Nephron progenitor cell (in vitro differentiated cells): ENCODE results near the gene WEE2.

Source experiments
- DNase-seq: peaks from one replicate; pipeline ENCODE4 v3.0.0; 2021
- H3K27ac Mint-ChIP-seq: 2 replicates; pipeline ENCODE4 v1.8.0; 2021; ENCODE audit warnings: mild to moderate bottlenecking, moderate library complexity, mixed read lengths
- H3K27me3 Mint-ChIP-seq: 2 replicates; pipeline ENCODE4 v1.8.0; 2021; ENCODE audit warnings: mild to moderate bottlenecking, low read depth, mixed read lengths; ENCODE audit not compliant: poor library complexity
- H3K36me3 Mint-ChIP-seq: 2 replicates; pipeline ENCODE4 v1.8.0; 2021; ENCODE audit warnings: low read depth, mixed read lengths
- H3K4me1 Mint-ChIP-seq: 2 replicates; pipeline ENCODE4 v1.8.0; 2021; ENCODE audit warnings: mixed read lengths
- H3K4me3 Mint-ChIP-seq: 2 replicates; pipeline ENCODE4 v1.8.0; 2021; ENCODE audit warnings: mild to moderate bottlenecking, moderate library complexity, mixed read lengths
- H3K9me3 Mint-ChIP-seq: 2 replicates; pipeline ENCODE4 v1.8.0; 2021; ENCODE audit warnings: mild to moderate bottlenecking, moderate library complexity, mixed read lengths
- CTCF ChIP-seq: fragments of 200-600 bp; sonication (generic); IDR thresholded peaks from 2 replicates; pipeline ENCODE4 v1.5.0; 2021; ENCODE audit warnings: antibody characterized with exemption

WEE2 gene

GRCh38 chr7:141702047-141702567 lies 6.0 kb upstream of the WEE2 start, which contains the start of gene DENND11:
DENND11 (minus strand) TSS chr7:141702166; CDS start chr7:141702153, 13 bp downstream.
- H3K27me3 Mint-ChIP-seq = peaks cover 29% of the 10 kb centered on the region
- TF ChIP-seq CTCF = no peak
- H3K9me3 Mint-ChIP-seq = no peaks in the 10 kb centered on the region
- peaks cover 50% of the 10 kb centered on the region for H3K4me1 Mint-ChIP-seq
- peak within 1 kb of the TSS; percentile 8 for H3K27ac Mint-ChIP-seq
- DNase-seq = peak; percentile 76
- H3K4me3 Mint-ChIP-seq = peak within 1 kb of the TSS; percentile 89
- H3K36me3 Mint-ChIP-seq = no peaks in the 10 kb centered on the region

- Mint-ChIP-seq H3K4me1 (peaks cover 45% of the 10 kb centered on the region), H3K36me3 (no peaks in the 10 kb centered on the region), H3K27me3 (peaks cover 26% of the 10 kb centered on the region), H3K9me3 (no peaks in the 10 kb centered on the region), H3K27ac (no peak overlapping the region), H3K4me3 (peak overlapping the region; percentile 80)
- DNase-seq = no peak
- no peak for TF ChIP-seq CTCF
Observed at GRCh38 chr7:141702892-141703291, 5.3 kb upstream of the WEE2 start.

- Mint-ChIP-seq H3K36me3 (no peaks in the 10 kb centered on the region), H3K4me1 (peaks cover 45% of the 10 kb centered on the region), H3K27ac (no peak overlapping the region), H3K4me3 (no peak overlapping the region), H3K9me3 (no peaks in the 10 kb centered on the region), H3K27me3 (peaks cover 26% of the 10 kb centered on the region)
- DNase-seq = no peak
- TF ChIP-seq CTCF = no peak
Observed at GRCh38 chr7:141704112-141704511, 4.0 kb upstream of the WEE2 start.

GRCh38 chr7:141704741-141705140 lies 3.4 kb upstream of the WEE2 start:
- TF ChIP-seq CTCF = no peak
- no peaks in the 10 kb centered on the region for H3K36me3 Mint-ChIP-seq
- no peak for DNase-seq
- H3K27me3 Mint-ChIP-seq = peaks cover 26% of the 10 kb centered on the region
- peaks cover 42% of the 10 kb centered on the region for H3K4me1 Mint-ChIP-seq
- H3K27ac Mint-ChIP-seq = no peak overlapping the region
- H3K9me3 Mint-ChIP-seq = no peaks in the 10 kb centered on the region
- H3K4me3 Mint-ChIP-seq = no peak overlapping the region

- Mint-ChIP-seq H3K27ac (no peak overlapping the region), H3K36me3 (no peaks in the 10 kb centered on the region), H3K9me3 (no peaks in the 10 kb centered on the region), H3K4me3 (no peak overlapping the region), H3K27me3 (peaks cover 19% of the 10 kb centered on the region), H3K4me1 (peaks cover 27% of the 10 kb centered on the region)
- TF ChIP-seq CTCF = no peak
- DNase-seq = no peak
Observed at GRCh38 chr7:141706239-141707064, 1.7 kb upstream of the WEE2 start.
